Right cardiac atrium (tissue), 5 donors: ENCODE data around the gene GRM2. TPM values are rescaled to one million over a fixed set of nuclear protein-coding genes. Genes with fewer than 3 reads are reported as not detected.
A peak's percentile ranks its signal among the peaks of the same experiment; 100 is the strongest.

Experiments used
- ATAC-seq, 2 donors: fragments of 200-7000 bp; cut with Tn5 transposase; one replicate each; pipeline versions ENCODE4 v1.8.0 to v1.9.1; 2020; ENCODE audit warnings: moderate library complexity in 2 of 2, mild to moderate bottlenecking in 1 of 2
- DNase-seq, 3 donors: peaks; one replicate each; pipeline ENCODE4 v3.0.0-alpha.2; 2020
- H3K27ac ChIP-seq: one replicate; pipeline ENCODE4 v1.5.1; 2013; ENCODE audit warnings: mild to moderate bottlenecking, low read length, control low read depth, moderate library complexity
- H3K27me3 ChIP-seq: one replicate; pipeline ENCODE4 v1.6.1; 2013; ENCODE audit not compliant: control insufficient read depth, insufficient read depth
- H3K4me1 ChIP-seq: one replicate; pipeline ENCODE4 v1.6.1; 2013; ENCODE audit warnings: low read length; ENCODE audit not compliant: control insufficient read depth, insufficient read depth
- H3K4me3 ChIP-seq: one replicate; pipeline ENCODE4 v1.5.1; 2013; ENCODE audit warnings: low read length, control low read depth
- H3K9me3 ChIP-seq: one replicate; pipeline ENCODE4 v1.6.1; 2013; ENCODE audit warnings: low read length; ENCODE audit not compliant: control insufficient read depth
- WGBS: extraction: QIAGEN DNeasy Blood & Tissue Kit; methylation state at CpG from one replicate; pipeline ENCODE4 v1.1.7; 2013; 5-methylcytosine and 5-hydroxymethylcytosine counted together
- intact Hi-C, 4 donors: fragments of 100-400 bp; cut with DNase I; formaldehyde crosslinking; loops; one replicate each; pipeline versions ENCODE4 v1.11.0 to v1.14.0; 2022 to 2023
- long read RNA-seq, 4 donors: library from polyadenylated mRNA; unstranded; transcript quantifications; one replicate each; pipeline ENCODE4 v2.0.0, GENCODE V29; 2020 to 2021
- polyA plus RNA-seq: library from polyadenylated mRNA; stranded (reverse); fragments of 200-250 nt; gene quantifications from one replicate; pipeline ENCODE4 v1.2.3, GENCODE V29; 2013
- total RNA-seq, 4 donors: library from RNA; stranded (reverse); fragmentation: NEBNext Ultra II Directional; extraction: Animal tissue kit (Norgen Biotek cat#: 25700); gene quantifications; one replicate each; pipeline ENCODE4 v1.2.1, GENCODE V29; 2021
- donor health status: healthy with polysubstance abuse.
- donor health status: DM: no; HTN: yes; CAD: no.
- donor health status: DM: no; HTN: no; CAD: no.
- donor health status: DM: no; HTN: yes; CAD: no; lungs with severe emphysema.
- donor health status: DM: yes; HTN: yes; CAD: no.

GRM2 gene
- under 1 TPM; 0.06 to 0.40 (median 0.20) TPM for total RNA-seq
- 0.09 TPM for polyA plus RNA-seq
- long read RNA-seq, donor 1, result 0 reads
- long read RNA-seq, donor 2, partial matches to known transcripts, result 1 of 1 reads
- long read RNA-seq, donor 2, other reads (novel, unspliced or antisense), result 0 of 1 reads
- long read RNA-seq, donor 3, result 0 reads
- long read RNA-seq, donor 4, result 0 reads

DNA sequence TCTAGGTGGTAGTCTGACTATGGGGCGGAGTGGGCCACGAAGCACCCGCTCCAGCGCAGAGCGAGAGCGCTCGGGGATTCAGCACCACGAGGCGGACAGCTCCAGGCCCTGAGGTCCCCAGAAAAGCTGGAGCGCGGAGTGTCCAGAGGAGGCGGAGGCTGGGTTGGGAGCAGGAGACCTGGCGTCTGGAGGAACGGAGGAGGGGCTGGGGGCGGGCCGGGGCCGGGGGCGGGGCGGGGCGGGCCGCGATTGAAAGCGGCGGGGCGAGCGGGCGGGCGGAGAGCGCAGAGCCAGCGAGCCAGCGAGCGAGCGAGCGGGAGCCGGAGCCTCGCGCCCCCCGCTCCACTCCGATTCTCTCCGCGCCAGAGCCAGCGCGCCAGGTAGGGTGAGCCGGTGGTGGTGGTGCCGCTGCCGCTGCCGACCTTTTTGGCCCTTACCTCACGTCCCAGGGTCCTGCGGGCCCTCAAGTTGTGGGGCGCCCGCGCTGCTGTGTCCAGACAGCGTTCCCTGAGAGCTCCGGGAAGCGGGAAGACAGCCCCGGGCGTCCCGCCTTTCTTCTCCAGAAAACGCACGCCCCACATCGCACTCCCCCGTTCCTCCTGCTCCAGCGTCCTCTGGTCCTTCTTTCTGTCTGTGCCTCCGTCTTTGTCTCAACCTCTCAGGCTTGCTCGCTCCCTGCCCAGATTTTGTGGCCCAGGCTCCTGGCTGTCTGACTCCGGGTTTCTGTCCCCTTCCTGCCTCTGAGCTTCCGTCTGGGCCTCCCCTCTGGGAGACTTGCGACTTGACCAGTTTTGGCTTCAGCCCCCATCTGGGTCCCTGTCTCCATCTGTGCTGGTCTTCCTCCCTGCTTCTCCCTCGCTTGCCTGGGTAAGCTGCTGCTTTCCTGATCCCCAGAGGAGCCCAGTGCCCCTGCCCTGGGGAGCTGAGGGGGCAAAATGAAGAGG is at the start of gene GRM2:
Gene GRM2, plus strand, starts transcription at position 281 of the 944 bp plus-strand sequence. CDS start 1,916 bp downstream, outside the sequence.
- Histone ChIP-seq H3K4me1 (peaks cover 3% of the 10 kb centered on the region), H3K27ac (no peak within 1 kb of the TSS), H3K27me3 (no peaks in the 10 kb centered on the region), H3K9me3 (no peaks in the 10 kb centered on the region), H3K4me3 (peak within 1 kb of the TSS; percentile 34)
- DNase-seq (peak; percentile 87 to 92 (median 92)), ATAC-seq (peak; percentile 86 to 88)
- 5% methylated on average over 69 of the region's 69 CpGs for WGBS
- intact Hi-C loops, result no loop called here

DNA sequence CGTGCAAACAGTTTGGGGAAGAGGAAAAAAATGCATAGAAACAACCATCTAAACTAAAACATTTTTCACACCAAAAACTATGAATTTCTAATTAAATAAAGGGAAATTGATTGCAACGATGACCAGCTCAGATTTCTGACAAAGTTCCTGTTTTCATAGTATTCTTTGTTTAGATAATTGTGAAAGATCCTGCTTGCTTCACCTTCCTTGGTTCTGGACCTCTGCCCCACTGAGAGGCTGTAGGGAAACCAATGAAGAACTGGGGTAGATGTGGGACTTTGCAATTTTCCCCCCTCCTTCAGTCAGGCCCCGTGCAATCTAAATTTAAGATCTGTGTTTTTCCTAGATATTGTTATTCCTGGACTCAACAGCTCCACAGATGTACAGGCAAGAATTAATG is 49.6 kb upstream of the GRM2 start:
- no peaks in the 10 kb centered on the region for H3K4me1 ChIP-seq
- no peaks in the 10 kb centered on the region for H3K27me3 ChIP-seq
- H3K27ac ChIP-seq, result no peak overlapping the region
- no peaks in the 10 kb centered on the region for H3K9me3 ChIP-seq
- ATAC-seq (no peak), DNase-seq (no peak)
- 88% methylated on average over 3 of the region's 3 CpGs for WGBS
- no peak overlapping the region for H3K4me3 ChIP-seq
- intact Hi-C loops, result no loop called here

DNA sequence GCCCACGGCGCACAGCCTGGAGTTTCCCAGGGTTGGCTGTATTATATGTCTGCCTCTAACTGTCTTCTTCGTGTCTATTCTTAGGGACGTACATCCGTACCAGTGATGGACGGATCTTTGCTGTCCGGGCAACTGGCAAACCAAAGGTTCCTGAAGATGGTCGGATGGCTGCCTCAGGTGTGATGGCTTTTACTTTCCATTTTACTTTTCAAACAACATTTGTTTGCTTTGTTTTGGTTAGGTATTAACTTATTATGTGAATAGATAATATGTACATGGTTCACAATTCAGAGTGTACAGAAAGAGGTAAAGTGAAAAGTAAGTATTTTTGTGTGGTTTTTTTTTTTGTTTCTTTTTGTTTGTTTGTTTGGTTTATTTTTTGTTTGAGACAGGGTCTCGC is 46.9 kb upstream of the GRM2 start:
- intact Hi-C loops, result no loop called here
- H3K9me3 ChIP-seq, result no peaks in the 10 kb centered on the region
- no peaks in the 10 kb centered on the region for H3K4me1 ChIP-seq
- ATAC-seq (no peak), DNase-seq (no peak)
- H3K27me3 ChIP-seq, result no peaks in the 10 kb centered on the region
- H3K4me3 ChIP-seq, result no peak overlapping the region
- no peak overlapping the region for H3K27ac ChIP-seq
- WGBS, result 96% methylated on average over 9 of the region's 9 CpGs

DNA sequence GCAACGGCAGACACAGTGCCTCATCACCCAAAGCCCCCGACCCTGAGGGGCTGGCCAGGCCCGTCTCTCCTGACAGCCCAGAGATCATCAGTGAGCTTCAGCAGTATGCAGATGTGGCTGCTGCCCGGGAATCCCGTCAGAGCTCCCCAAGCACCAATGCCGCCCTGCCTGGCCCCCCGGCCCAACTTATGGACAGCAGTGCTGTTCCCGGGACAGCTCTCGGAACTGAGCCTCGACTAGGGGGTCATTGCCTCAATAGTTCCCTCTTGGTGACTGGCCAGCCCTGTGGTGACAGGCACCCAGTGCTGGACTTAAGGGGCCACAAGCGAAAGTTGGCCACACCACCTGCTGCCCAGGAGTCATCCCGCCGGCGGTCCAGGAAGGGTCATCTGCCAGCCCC is 44.4 kb upstream of the GRM2 start:
- Histone ChIP-seq H3K9me3 (no peaks in the 10 kb centered on the region), H3K27me3 (no peaks in the 10 kb centered on the region), H3K27ac (no peak overlapping the region), H3K4me3 (no peak overlapping the region), H3K4me1 (no peaks in the 10 kb centered on the region)
- ATAC-seq (peak in 1 of 2 donors; percentile 13), DNase-seq (no peak)
- 94% methylated on average over 14 of the region's 14 CpGs for WGBS
- intact Hi-C loops, result no loop called here

DNA sequence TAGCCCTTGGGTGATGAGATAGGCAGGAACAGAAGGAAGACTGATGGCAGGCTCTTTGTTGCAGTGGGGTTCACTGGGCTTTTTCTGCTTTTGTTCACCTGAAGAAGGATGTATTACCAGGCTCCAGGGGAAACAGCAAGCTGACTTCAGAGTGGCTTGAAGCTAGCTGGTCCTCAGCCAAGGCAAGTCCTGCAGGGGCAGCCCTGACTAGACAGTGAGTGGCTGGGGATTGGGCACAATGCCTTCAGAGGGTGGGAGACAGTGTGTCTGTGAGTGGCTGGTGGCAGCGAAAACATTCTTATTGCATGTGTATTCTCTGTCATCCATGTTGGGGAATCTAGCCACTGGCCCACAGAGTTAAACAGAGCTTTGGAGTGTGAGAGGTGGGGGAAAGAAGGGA is 38.1 kb upstream of the GRM2 start:
- H3K4me1 ChIP-seq, result peaks cover 7% of the 10 kb centered on the region
- no peaks in the 10 kb centered on the region for H3K9me3 ChIP-seq
- H3K27ac ChIP-seq, result no peak overlapping the region
- no peaks in the 10 kb centered on the region for H3K27me3 ChIP-seq
- no peak overlapping the region for H3K4me3 ChIP-seq
- no peak for DNase-seq
- no peak for ATAC-seq
- 89% methylated on average over 1 of the region's 1 CpG for WGBS
- intact Hi-C loops, result loop anchor here in 1 of 4 donors (5.0 kb wide), 1 partner anchor 166 kb away; the partner anchor contains the start of gene DCAF1

DNA sequence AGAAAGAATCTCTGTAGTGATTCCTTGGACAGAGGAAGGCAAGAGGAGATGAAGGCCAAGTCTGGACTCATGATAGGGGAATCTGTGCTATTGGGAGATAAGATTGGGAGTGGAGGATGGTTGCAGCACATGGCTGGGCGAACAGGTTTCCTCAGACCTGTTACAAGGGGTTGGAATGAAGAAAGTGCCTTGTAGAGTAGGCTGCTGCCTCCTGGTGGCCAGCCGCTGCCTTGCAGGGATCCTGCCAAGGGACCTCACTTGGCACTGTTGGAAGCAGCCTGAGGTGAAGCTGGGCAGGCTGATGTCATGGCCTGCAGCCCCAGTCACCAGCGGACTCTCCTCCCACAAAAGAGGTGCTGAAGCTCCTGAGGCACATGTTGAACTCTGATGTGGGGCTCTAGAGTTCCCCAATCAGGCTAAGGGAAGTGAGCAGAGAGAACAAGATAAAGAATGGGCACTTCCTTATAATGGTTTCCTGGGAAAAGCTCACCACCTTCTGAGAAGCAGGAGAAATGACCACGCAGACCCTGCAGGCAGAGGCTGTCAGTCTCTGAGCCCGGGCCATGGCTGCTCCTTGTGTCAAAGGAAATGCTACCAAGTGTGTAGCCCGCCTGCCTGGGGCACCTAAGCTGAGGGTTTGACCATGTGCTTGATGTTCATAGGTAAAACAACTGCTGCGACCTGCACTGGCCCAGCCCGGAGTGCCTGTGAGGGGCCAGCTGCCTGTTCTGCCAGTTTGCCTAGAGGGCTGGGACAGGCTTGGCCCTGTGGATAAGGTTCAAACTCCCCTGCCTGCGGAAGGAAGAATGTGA is 37.4 kb upstream of the GRM2 start:
- Histone ChIP-seq H3K4me3 (no peak overlapping the region), H3K4me1 (peaks cover 7% of the 10 kb centered on the region), H3K27ac (no peak overlapping the region), H3K9me3 (no peaks in the 10 kb centered on the region), H3K27me3 (no peaks in the 10 kb centered on the region)
- DNase-seq, result peak; percentile 83 to 95 (median 93)
- intact Hi-C loops, result loop anchor here in 3 of 4 donors (5.0 to 10.0 kb wide), 2 partner anchors 167 to 275 kb away; partner anchors contain the start of genes DCAF1 (in 3 of the 3) and RBM15B (in 1 of the 3)
- 46% methylated on average over 9 of the region's 9 CpGs for WGBS
- ATAC-seq, result peak; percentile 31 to 39

DNA sequence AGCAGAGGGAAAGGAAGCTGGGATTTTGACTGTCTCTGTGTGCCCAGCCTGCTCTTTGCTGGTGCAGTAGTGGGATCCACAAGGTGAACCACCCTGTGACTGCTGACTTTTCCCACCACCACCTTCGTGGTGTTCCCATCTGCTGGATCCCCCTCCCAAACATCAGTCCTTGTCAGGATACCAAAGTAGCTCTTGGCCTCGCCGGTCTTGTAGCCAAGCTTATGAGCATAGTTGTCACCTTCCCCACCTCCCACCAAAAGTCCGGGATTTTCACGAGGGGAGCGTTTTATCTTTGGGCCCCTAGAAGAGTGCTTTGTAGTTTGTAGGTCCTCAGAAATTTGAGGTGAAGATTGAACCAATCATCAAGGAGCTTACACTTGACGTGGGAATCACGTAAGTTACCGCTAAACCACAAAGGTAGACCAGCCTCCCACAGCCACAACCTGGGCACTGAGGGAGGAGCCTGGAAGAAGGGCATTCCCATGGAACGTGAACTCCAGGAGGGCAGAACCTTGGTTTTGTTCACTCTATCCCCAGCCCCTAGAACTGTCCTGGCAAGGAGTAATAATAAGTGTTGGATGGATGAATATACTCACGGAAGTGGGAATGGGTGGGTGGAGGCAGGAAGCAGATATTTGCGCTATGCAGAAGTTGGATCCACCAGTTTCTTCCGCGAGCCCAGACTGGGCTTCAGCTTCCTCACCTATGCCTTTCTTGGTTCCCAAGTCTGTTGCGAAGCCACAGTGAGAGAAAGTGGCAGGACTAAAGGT is 36.6 kb upstream of the GRM2 start:
- Histone ChIP-seq H3K4me1 (peaks cover 7% of the 10 kb centered on the region), H3K4me3 (peak overlapping the region; percentile 70), H3K27ac (peak overlapping the region; percentile 16), H3K9me3 (no peaks in the 10 kb centered on the region), H3K27me3 (no peaks in the 10 kb centered on the region)
- DNase-seq (no peak), ATAC-seq (no peak)
- intact Hi-C loops, result loop anchor here in 2 of 4 donors (5.0 to 10.0 kb wide), 2 partner anchors 168 to 275 kb away; partner anchors contain the start of genes DCAF1 (in 2 of the 2) and RBM15B (in 1 of the 2)
- WGBS, result 59% methylated on average over 15 of the region's 15 CpGs

DNA sequence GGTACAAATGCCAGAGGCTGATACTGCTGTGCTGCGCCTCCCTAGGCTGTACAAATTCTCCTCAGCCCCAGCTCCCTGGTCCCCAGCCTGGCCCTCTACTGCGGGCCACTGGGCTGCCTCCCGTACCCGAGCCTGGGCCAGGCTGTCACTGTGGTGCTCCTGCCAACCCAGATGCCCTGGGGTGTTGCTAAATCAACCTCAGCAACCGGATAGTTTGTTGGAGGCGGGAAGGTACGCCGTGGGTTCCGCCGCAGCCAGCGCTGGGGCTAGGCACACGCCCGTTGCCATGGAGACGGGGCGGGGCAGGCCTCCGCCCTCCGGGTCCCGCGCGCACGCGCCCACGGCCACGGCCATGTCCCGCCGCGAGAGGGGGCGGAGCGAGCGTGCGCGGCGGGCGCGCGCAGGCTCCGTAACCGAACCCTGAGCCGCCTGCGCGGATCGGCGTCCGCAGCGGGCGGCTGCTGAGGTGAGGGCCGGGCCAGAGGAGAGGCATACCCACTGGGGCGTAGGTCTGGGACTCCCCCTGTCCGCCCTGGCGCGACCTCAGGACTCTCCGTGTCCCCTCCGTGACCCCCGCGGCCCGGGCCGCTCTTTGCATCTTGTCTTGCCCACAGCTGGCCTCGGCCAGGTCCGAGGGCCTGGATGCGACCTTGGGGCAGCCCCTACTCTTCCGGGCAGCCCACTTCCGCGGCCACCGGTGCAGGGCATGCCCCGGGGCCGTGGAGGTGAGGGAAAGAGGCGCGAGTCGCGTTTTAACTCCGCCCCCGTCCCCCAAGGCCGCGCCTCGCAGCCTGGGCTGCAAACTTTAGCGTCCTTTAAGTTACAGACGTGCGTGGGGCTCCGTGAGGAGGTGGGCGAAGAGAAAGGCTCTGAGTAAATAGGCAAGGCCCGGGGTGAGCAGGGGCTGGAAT is 35.8 kb upstream of the GRM2 start, which contains the start of gene TEX264:
Gene TEX264, plus strand, starts transcription at position 430 of the 911 bp plus-strand sequence. CDS start 3,053 bp downstream, outside the sequence.
- peak within 1 kb of the TSS; percentile 70 for H3K4me3 ChIP-seq
- peaks cover 7% of the 10 kb centered on the region for H3K4me1 ChIP-seq
- no peaks in the 10 kb centered on the region for H3K9me3 ChIP-seq
- intact Hi-C loops, result loop anchor here in 2 of 4 donors (5.0 to 10.0 kb wide), 2 partner anchors 169 to 276 kb away; partner anchors contain the start of genes DCAF1 (in 2 of the 2) and RBM15B (in 1 of the 2)
- under 1% methylated on average over 81 of the region's 81 CpGs for WGBS
- H3K27ac ChIP-seq, result peak within 1 kb of the TSS; percentile 88
- DNase-seq (peak; percentile 95 to 98 (median 97)), ATAC-seq (peak; percentile 94 to 96)
- H3K27me3 ChIP-seq, result no peaks in the 10 kb centered on the region
